WTC11 (cell line): ENCODE results near the gene UBL7. TPM values are rescaled to one million over a fixed set of nuclear protein-coding genes. Genes with fewer than 3 reads are reported as not detected.

Experiments used
- ATAC-seq: fragments of 200-7000 bp; cut with Tn5 transposase; 2 replicates; pipeline ENCODE4 v1.10.0; 2021; ENCODE audit warnings: mild to moderate bottlenecking, moderate library complexity
- CTCF ChIA-PET: fragments of 300-600 bp; sonication (Branson Sonifier 250); formaldehyde crosslinking; loops from one replicate; lab custom pipeline; 2021; ENCODE audit warnings: antibody characterized with exemption; lab: Charles Lee
- POLR2A ChIA-PET: fragments of 350-600 bp; sonication (Branson Sonifier 250); formaldehyde crosslinking; loops from one replicate; lab custom pipeline; 2021; ENCODE audit warnings: antibody characterized with exemption; lab: Charles Lee
- DNase-seq: peaks from one replicate; pipeline ENCODE4 v3.0.0; 2021; ENCODE audit warnings: low spot score
- H3K27ac Mint-ChIP-seq: 2 replicates; pipeline ENCODE4 v1.8.0; 2021; ENCODE audit warnings: mixed read lengths
- H3K27me3 Mint-ChIP-seq: 2 replicates; pipeline ENCODE4 v1.8.0; 2021; ENCODE audit warnings: low read depth, mild to moderate bottlenecking, moderate library complexity, mixed read lengths
- H3K36me3 Mint-ChIP-seq: 2 replicates; pipeline ENCODE4 v1.8.0; 2021; ENCODE audit warnings: mixed read lengths
- H3K4me1 Mint-ChIP-seq: 2 replicates; pipeline ENCODE4 v1.8.0; 2022; ENCODE audit warnings: mixed read lengths
- H3K4me3 Mint-ChIP-seq: 2 replicates; pipeline ENCODE4 v1.8.0; 2021; ENCODE audit warnings: mild to moderate bottlenecking, moderate library complexity, mixed read lengths
- H3K9me3 Mint-ChIP-seq: 2 replicates; pipeline ENCODE4 v1.8.0; 2021; ENCODE audit warnings: mixed read lengths
- CREM ChIP-seq: sonication (generic); formaldehyde crosslinking; IDR thresholded peaks from 2 replicates; pipeline ENCODE4 v1.8.1; 2022; ENCODE audit warnings: mild to moderate bottlenecking, missing genetic modification reagents, moderate library complexity
- ESRRA ChIP-seq: sonication (generic); formaldehyde crosslinking; IDR thresholded peaks from 2 replicates; pipeline ENCODE4 v1.8.1; 2022; ENCODE audit warnings: mild to moderate bottlenecking, missing genetic modification reagents, borderline replicate concordance
- FOXJ3 ChIP-seq: sonication (generic); formaldehyde crosslinking; IDR thresholded peaks from 2 replicates; pipeline ENCODE4 v1.9.0; 2021; ENCODE audit warnings: missing genetic modification reagents, mild to moderate bottlenecking, borderline replicate concordance
- GRHL2 ChIP-seq: fragments of 250-450 bp; sonication (Bioruptor Pico); IDR thresholded peaks from 2 replicates; pipeline ENCODE4 v1.8.0; 2022; ENCODE audit warnings: mild to moderate bottlenecking, moderate library complexity; ENCODE audit not compliant: insufficient replicate concordance, severe bottlenecking
- GTF2I ChIP-seq: fragments of 250-450 bp; sonication (Bioruptor Pico); conservative IDR thresholded peaks from 2 replicates; pipeline ENCODE4 v1.4.0; 2021; ENCODE audit warnings: mild to moderate bottlenecking
- MYBL2 ChIP-seq: sonication (generic); formaldehyde crosslinking; IDR thresholded peaks from 2 replicates; pipeline ENCODE4 v1.8.1; 2023; ENCODE audit warnings: mild to moderate bottlenecking, moderate library complexity, missing genetic modification reagents
- NFATC4 ChIP-seq: fragments of 250-450 bp; sonication (Bioruptor Pico); IDR thresholded peaks from 2 replicates; pipeline ENCODE4 v1.9.0; 2021; ENCODE audit warnings: mild to moderate bottlenecking
- NR1H2 ChIP-seq: sonication (generic); formaldehyde crosslinking; IDR thresholded peaks from 2 replicates; pipeline ENCODE4 v1.9.0; 2021; ENCODE audit warnings: mild to moderate bottlenecking, moderate library complexity, missing genetic modification reagents
- PRRX2 ChIP-seq: fragments of 250-450 bp; sonication (Bioruptor Pico); IDR thresholded peaks from 2 replicates; pipeline ENCODE4 v1.8.0; 2021; ENCODE audit warnings: mild to moderate bottlenecking
- SMAD4 ChIP-seq: sonication (generic); formaldehyde crosslinking; IDR thresholded peaks from 2 replicates; pipeline ENCODE4 v1.8.0; 2022; ENCODE audit warnings: mild to moderate bottlenecking, missing genetic modification reagents
- TEAD4 ChIP-seq: sonication (generic); formaldehyde crosslinking; IDR thresholded peaks from 2 replicates; pipeline ENCODE4 v1.8.0; 2022; ENCODE audit warnings: mild to moderate bottlenecking, missing genetic modification reagents
- ZNF423 ChIP-seq: fragments of 250-450 bp; sonication (Bioruptor Pico); IDR thresholded peaks from 2 replicates; pipeline ENCODE4 v2.1.2; 2022; ENCODE audit warnings: mild to moderate bottlenecking, moderate library complexity
- total RNA-seq: library from RNA; stranded (reverse); gene quantifications from 3 replicates; pipeline ENCODE4 v1.2.3, GENCODE V29; 2021
- TF ChIP-seq, protein P1 (sequence below): sonication (generic); formaldehyde crosslinking; IDR thresholded peaks from 2 replicates; pipeline ENCODE4 v1.8.1; 2023; ENCODE audit warnings: mild to moderate bottlenecking, missing genetic modification reagents, borderline replicate concordance
- TF ChIP-seq, protein P2 (sequence below): fragments of 250-450 bp; sonication (Bioruptor Pico); IDR thresholded peaks from 2 replicates; pipeline ENCODE4 v1.9.0; 2021; ENCODE audit warnings: mild to moderate bottlenecking, borderline replicate concordance
- TF ChIP-seq, protein P3 (sequence below): fragments of 250-450 bp; sonication (Bioruptor Pico); IDR thresholded peaks from 2 replicates; pipeline ENCODE4 v1.8.0; 2021; ENCODE audit warnings: mild to moderate bottlenecking
- TF ChIP-seq, protein P4 (sequence below): sonication (generic); formaldehyde crosslinking; IDR thresholded peaks from 2 replicates; pipeline ENCODE4 v1.8.1; 2022; ENCODE audit warnings: mild to moderate bottlenecking, moderate library complexity, missing genetic modification reagents

Gene UBL7
- total RNA-seq, 1 experiment from 2014 or later, result 70.1 TPM

DNA sequence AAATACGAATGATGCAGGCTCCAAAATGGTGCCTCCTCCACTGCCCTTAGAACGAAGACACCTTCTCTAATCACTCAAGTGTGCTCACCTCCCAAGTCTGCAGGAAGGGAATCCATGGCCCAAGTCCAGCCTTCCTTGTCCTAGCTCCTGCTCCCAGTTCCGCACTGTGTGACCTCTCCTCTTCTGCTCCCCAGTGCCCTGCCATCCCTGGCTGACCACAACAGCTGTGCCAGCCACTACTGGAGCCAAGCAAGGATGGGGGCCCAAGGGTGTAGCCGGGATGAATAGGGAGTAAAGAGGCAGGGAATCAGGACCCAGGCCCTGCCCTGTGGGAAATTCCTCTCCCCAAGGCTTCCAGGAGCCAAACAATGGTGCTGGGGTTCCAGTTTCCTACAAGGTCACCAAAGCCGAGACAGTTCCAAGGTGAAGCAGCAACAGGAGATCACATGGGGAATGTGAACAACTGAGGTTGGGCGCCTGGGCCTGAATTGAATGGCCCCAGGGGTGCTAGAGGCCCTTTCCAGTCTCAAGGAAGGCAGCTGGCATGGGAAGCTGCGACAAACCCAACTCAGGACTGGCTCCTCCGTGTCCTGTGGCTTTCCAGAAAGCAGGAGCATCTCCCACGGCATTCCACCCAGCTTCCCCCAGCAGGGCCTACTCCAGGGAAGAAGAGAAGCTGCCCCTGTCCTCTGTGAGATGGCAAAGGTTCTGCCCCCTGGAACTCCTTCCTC lies 47.4 kb downstream of the UBL7 start (continued):
- TF ChIP-seq, protein P1, sequence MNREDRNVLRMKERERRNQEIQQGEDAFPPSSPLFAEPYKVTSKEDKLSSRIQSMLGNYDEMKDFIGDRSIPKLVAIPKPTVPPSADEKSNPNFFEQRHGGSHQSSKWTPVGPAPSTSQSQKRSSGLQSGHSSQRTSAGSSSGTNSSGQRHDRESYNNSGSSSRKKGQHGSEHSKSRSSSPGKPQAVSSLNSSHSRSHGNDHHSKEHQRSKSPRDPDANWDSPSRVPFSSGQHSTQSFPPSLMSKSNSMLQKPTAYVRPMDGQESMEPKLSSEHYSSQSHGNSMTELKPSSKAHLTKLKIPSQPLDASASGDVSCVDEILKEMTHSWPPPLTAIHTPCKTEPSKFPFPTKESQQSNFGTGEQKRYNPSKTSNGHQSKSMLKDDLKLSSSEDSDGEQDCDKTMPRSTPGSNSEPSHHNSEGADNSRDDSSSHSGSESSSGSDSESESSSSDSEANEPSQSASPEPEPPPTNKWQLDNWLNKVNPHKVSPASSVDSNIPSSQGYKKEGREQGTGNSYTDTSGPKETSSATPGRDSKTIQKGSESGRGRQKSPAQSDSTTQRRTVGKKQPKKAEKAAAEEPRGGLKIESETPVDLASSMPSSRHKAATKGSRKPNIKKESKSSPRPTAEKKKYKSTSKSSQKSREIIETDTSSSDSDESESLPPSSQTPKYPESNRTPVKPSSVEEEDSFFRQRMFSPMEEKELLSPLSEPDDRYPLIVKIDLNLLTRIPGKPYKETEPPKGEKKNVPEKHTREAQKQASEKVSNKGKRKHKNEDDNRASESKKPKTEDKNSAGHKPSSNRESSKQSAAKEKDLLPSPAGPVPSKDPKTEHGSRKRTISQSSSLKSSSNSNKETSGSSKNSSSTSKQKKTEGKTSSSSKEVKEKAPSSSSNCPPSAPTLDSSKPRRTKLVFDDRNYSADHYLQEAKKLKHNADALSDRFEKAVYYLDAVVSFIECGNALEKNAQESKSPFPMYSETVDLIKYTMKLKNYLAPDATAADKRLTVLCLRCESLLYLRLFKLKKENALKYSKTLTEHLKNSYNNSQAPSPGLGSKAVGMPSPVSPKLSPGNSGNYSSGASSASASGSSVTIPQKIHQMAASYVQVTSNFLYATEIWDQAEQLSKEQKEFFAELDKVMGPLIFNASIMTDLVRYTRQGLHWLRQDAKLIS (CRISPR knock-in tag), result no peak
- TF ChIP-seq CREM (CRISPR knock-in tag), result no peak
- TF ChIP-seq, all 79 proteins: peak for 0

DNA sequence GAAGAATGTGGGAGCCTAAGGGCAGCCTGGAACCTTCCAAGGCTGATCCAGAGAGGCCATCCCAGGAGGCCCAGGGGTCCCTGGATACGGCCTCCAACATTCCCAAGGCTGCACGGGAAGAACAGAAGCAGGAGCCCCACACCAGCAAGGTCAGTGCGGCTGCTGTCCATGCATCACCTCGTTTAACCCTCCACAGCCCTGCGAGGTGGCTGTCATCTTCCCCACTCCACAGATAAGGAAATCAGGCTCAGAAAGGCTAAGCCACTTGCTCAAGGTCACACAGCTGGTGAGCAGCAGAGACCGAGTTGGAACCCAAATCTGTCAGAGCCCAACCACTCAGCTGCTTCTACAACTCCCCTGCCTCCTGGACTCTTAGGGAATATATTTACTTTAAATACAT lies 48.8 kb downstream of the UBL7 start:
- H3K4me1 Mint-ChIP-seq, result no peaks in the 10 kb centered on the region; the same call in 1 of the 2 replicates
- TF ChIP-seq ZNF423 (no peak), ESRRA (CRISPR knock-in tag) (no peak), SMAD4 (CRISPR knock-in tag) (no peak), TEAD4 (CRISPR knock-in tag) (no peak), GTF2I (CRISPR knock-in tag) (no peak), FOXJ3 (CRISPR knock-in tag) (no peak), MYBL2 (CRISPR knock-in tag) (no peak), NFATC4 (CRISPR knock-in tag) (no peak), GRHL2 (CRISPR knock-in tag) (no peak), PRRX2 (CRISPR knock-in tag) (no peak), NR1H2 (CRISPR knock-in tag) (no peak)
- TF ChIP-seq, protein P2, sequence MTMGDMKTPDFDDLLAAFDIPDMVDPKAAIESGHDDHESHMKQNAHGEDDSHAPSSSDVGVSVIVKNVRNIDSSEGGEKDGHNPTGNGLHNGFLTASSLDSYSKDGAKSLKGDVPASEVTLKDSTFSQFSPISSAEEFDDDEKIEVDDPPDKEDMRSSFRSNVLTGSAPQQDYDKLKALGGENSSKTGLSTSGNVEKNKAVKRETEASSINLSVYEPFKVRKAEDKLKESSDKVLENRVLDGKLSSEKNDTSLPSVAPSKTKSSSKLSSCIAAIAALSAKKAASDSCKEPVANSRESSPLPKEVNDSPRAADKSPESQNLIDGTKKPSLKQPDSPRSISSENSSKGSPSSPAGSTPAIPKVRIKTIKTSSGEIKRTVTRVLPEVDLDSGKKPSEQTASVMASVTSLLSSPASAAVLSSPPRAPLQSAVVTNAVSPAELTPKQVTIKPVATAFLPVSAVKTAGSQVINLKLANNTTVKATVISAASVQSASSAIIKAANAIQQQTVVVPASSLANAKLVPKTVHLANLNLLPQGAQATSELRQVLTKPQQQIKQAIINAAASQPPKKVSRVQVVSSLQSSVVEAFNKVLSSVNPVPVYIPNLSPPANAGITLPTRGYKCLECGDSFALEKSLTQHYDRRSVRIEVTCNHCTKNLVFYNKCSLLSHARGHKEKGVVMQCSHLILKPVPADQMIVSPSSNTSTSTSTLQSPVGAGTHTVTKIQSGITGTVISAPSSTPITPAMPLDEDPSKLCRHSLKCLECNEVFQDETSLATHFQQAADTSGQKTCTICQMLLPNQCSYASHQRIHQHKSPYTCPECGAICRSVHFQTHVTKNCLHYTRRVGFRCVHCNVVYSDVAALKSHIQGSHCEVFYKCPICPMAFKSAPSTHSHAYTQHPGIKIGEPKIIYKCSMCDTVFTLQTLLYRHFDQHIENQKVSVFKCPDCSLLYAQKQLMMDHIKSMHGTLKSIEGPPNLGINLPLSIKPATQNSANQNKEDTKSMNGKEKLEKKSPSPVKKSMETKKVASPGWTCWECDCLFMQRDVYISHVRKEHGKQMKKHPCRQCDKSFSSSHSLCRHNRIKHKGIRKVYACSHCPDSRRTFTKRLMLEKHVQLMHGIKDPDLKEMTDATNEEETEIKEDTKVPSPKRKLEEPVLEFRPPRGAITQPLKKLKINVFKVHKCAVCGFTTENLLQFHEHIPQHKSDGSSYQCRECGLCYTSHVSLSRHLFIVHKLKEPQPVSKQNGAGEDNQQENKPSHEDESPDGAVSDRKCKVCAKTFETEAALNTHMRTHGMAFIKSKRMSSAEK (CRISPR knock-in tag), result no peak
- TF ChIP-seq, protein P3, sequence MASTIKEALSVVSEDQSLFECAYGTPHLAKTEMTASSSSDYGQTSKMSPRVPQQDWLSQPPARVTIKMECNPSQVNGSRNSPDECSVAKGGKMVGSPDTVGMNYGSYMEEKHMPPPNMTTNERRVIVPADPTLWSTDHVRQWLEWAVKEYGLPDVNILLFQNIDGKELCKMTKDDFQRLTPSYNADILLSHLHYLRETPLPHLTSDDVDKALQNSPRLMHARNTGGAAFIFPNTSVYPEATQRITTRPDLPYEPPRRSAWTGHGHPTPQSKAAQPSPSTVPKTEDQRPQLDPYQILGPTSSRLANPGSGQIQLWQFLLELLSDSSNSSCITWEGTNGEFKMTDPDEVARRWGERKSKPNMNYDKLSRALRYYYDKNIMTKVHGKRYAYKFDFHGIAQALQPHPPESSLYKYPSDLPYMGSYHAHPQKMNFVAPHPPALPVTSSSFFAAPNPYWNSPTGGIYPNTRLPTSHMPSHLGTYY (CRISPR knock-in tag), result no peak
- TF ChIP-seq, protein P4, sequence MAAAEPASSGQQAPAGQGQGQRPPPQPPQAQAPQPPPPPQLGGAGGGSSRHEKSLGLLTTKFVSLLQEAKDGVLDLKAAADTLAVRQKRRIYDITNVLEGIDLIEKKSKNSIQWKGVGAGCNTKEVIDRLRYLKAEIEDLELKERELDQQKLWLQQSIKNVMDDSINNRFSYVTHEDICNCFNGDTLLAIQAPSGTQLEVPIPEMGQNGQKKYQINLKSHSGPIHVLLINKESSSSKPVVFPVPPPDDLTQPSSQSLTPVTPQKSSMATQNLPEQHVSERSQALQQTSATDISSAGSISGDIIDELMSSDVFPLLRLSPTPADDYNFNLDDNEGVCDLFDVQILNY (CRISPR knock-in tag), result no peak
- TF ChIP-seq, all 79 proteins: peak for 0
- Mint-ChIP-seq H3K4me3 (no peak overlapping the region), H3K36me3 (peaks cover 12% of the 10 kb centered on the region), H3K9me3 (no peaks in the 10 kb centered on the region), H3K27me3 (no peaks in the 10 kb centered on the region), H3K27ac (no peak overlapping the region)
- POLR2A ChIA-PET, result no interaction called here
- no peak for DNase-seq
- CTCF ChIA-PET, result interaction anchor here (0.5 to 1.3 kb wide), 3 partner anchors 30 to 209 kb away, joined by 3 to 7 read pairs (median 3); no protein-coding TSS in a partner anchor
- no peak for ATAC-seq
